GM13976 (cell line): ENCODE measurements around the gene NOA1.

ENCODE experiments used
- DNase-seq: peaks from one replicate; pipeline ENCODE4 v3.0.0; 2012; ENCODE audit warnings: low spot score
- CTCF ChIP-seq: IDR thresholded peaks from 2 replicates; pipeline ENCODE4 v1.5.1; 2012; ENCODE audit warnings: borderline replicate concordance, mild to moderate bottlenecking; ENCODE audit not compliant: insufficient read depth; ENCODE audit errors: extremely low read depth, missing control alignments, control extremely low read depth
- in situ Hi-C: fragments of 300-500 bp; cut with MboI; formaldehyde crosslinking; loops from one replicate; pipeline ENCODE4 v1.12.0; 2022; ENCODE audit warnings: low sequenced_read_pairs, mixed read lengths, inconsistent platforms; ENCODE audit not compliant: unreplicated experiment

NOA1 gene

GRCh38 chr4:56977321-56978012 is at the start of gene NOA1:
NOA1 (minus strand) TSS chr4:56977606; CDS start chr4:56977585, 21 bp downstream.
- in situ Hi-C loops: no loop called here
- TF ChIP-seq CTCF: no peak
- peak; percentile 96 for DNase-seq

GRCh38 chr4:57023104-57023503 is 45.7 kb upstream of the NOA1 start:
- in situ Hi-C loops: no loop called here
- DNase-seq: no peak
- TF ChIP-seq CTCF: no peak

- no peak for DNase-seq
- no peak for TF ChIP-seq CTCF
- in situ Hi-C loops: no loop called here
Observed at GRCh38 chr4:57020467-57021101, 43.2 kb upstream of the NOA1 start.

GRCh38 chr4:57018980-57019379 is 41.6 kb upstream of the NOA1 start:
- DNase-seq: no peak
- no peak for TF ChIP-seq CTCF
- in situ Hi-C loops: no loop called here

- TF ChIP-seq CTCF: no peak
- in situ Hi-C loops: no loop called here
- DNase-seq: no peak
Observed at GRCh38 chr4:57013543-57014120, 36.2 kb upstream of the NOA1 start.

GRCh38 chr4:56999751-57000150 is 22.3 kb upstream of the NOA1 start:
- TF ChIP-seq CTCF: no peak
- in situ Hi-C loops: no loop called here
- no peak for DNase-seq

GRCh38 chr4:56995525-56995924 is 18.1 kb upstream of the NOA1 start:
- in situ Hi-C loops: no loop called here
- DNase-seq: no peak
- no peak for TF ChIP-seq CTCF
